Suprapubic skin (tissue), 4 donors: Measurements from ENCODE around the gene ZDHHC3.

Experiments
- POLR2A ChIP-seq, 2 donors: fragments of 450-650 bp; IDR thresholded peaks; one replicate each; pipeline ENCODE4 v1.6.1; 2017; ENCODE audit warnings: antibody characterized with exemption in 2 of 2, mild to moderate bottlenecking in 2 of 2, moderate library complexity in 2 of 2
- POLR2AphosphoS5 ChIP-seq, 3 donors: sonication (generic); formaldehyde crosslinking; IDR thresholded peaks; one replicate each; pipeline ENCODE4 v1.6.1; 2017; ENCODE audit warnings: antibody characterized with exemption in 3 of 3
- TF ChIP-seq, protein P1 (sequence below), 2 donors: fragments of 200-600 bp in 1 of 2; fragments of 450-650 bp in 1 of 2; sonication (generic) in 1 of 2; IDR thresholded peaks; one replicate each; pipeline ENCODE4 v1.5.1; 2016 to 2019; ENCODE audit warnings: antibody characterized with exemption in 2 of 2, mild to moderate bottlenecking in 1 of 2, moderate library complexity in 1 of 2

GRCh38 chr3:44991326-44991725 lies 15.4 kb upstream of the ZDHHC3 start:
- TF ChIP-seq POLR2AphosphoS5 (IDR thresholded peaks at IDR 0.05) (no peak), POLR2A (IDR thresholded peaks at IDR 0.05) (no peak)
- TF ChIP-seq, protein P1, sequence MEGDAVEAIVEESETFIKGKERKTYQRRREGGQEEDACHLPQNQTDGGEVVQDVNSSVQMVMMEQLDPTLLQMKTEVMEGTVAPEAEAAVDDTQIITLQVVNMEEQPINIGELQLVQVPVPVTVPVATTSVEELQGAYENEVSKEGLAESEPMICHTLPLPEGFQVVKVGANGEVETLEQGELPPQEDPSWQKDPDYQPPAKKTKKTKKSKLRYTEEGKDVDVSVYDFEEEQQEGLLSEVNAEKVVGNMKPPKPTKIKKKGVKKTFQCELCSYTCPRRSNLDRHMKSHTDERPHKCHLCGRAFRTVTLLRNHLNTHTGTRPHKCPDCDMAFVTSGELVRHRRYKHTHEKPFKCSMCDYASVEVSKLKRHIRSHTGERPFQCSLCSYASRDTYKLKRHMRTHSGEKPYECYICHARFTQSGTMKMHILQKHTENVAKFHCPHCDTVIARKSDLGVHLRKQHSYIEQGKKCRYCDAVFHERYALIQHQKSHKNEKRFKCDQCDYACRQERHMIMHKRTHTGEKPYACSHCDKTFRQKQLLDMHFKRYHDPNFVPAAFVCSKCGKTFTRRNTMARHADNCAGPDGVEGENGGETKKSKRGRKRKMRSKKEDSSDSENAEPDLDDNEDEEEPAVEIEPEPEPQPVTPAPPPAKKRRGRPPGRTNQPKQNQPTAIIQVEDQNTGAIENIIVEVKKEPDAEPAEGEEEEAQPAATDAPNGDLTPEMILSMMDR (IDR thresholded peaks at IDR 0.05): no peak
